IMR-90 (cell line): ENCODE results near the gene NBEA. TPM values are rescaled to one million over a fixed set of nuclear protein-coding genes. Genes with fewer than 3 reads are reported as not detected.

Experiments
- ATAC-seq: fragments of 200-7000 bp; cut with Tn5 transposase; 2 replicates; pipeline ENCODE4 v1.9.1; 2020; ENCODE audit warnings: low read depth, mild to moderate bottlenecking, moderate library complexity
- BruUV-seq: library from RNA; stranded (reverse); fragments of 400-500 nt; replicated peaks from 2 replicates; lab custom pipeline; 2021; lab: Mats Ljungman, UMichigan
- CTCF ChIA-PET: fragments of 300-600 bp; formaldehyde crosslinking; extraction: SDS; loops from one replicate; lab custom pipeline; 2021; ENCODE audit warnings: antibody characterized with exemption; lab: Yijun Ruan, JAX
- POLR2A ChIA-PET: fragments of 300-600 bp; sonication (Branson Sonifier 250); formaldehyde crosslinking; loops from one replicate; lab custom pipeline; 2022; ENCODE audit warnings: antibody characterized with exemption; ENCODE audit not compliant: unreplicated experiment; lab: Charles Lee
- DNase-seq: peaks from one replicate; pipeline ENCODE4 v3.0.0; 2013
- H2AFZ ChIP-seq: replicated peaks from 2 replicates; pipeline ENCODE3; 2013; ENCODE audit warnings: low read length, mild to moderate bottlenecking; ENCODE audit not compliant: poor library complexity
- H2AK5ac ChIP-seq: 2 replicates; pipeline ENCODE4 v1.6.1; 2013; ENCODE audit warnings: low read depth, low read length, inconsistent platforms
- H2AK9ac ChIP-seq: replicated peaks from 2 replicates; pipeline ENCODE3; 2013; ENCODE audit warnings: mild to moderate bottlenecking, low read depth, low read length, moderate library complexity; ENCODE audit not compliant: poor library complexity
- H2BK120ac ChIP-seq: 2 replicates; pipeline ENCODE4 v1.6.1; 2013; ENCODE audit warnings: low read depth, low read length, inconsistent platforms
- H2BK15ac ChIP-seq: 3 replicates; pipeline ENCODE4 v1.6.1; 2013; ENCODE audit warnings: low read depth, low read length, inconsistent platforms
- H2BK20ac ChIP-seq: 2 replicates; pipeline ENCODE4 v1.6.1; 2013; ENCODE audit warnings: low read depth, mild to moderate bottlenecking, inconsistent platforms, low read length, moderate library complexity
- H2BK5ac ChIP-seq: 2 replicates; pipeline ENCODE4 v1.6.1; 2013; ENCODE audit warnings: mild to moderate bottlenecking, low read depth, low read length, inconsistent platforms; ENCODE audit not compliant: poor library complexity, severe bottlenecking
- H3K14ac ChIP-seq: replicated peaks from 2 replicates; pipeline ENCODE4 v1.6.1; 2013; ENCODE audit warnings: low read depth, low read length, inconsistent platforms
- H3K18ac ChIP-seq: 2 replicates; pipeline ENCODE4 v1.6.1; 2013; ENCODE audit warnings: low read depth, low read length, control low read depth
- H3K23ac ChIP-seq: 2 replicates; pipeline ENCODE4 v1.6.1; 2013; ENCODE audit warnings: low read depth, low read length, inconsistent platforms
- H3K27ac ChIP-seq: 2 replicates; pipeline ENCODE4 v1.5.1; 2013; ENCODE audit warnings: mild to moderate bottlenecking, control low read depth, low read length; ENCODE audit not compliant: insufficient read depth
- H3K27me3 ChIP-seq: 2 replicates; pipeline ENCODE4 v1.6.1; 2013; ENCODE audit warnings: low read length; ENCODE audit not compliant: control insufficient read depth, insufficient read depth
- H3K36me3 ChIP-seq: 2 replicates; pipeline ENCODE4 v1.6.1; 2013; ENCODE audit warnings: low read length, mixed read lengths; ENCODE audit not compliant: control insufficient read depth, insufficient read depth
- H3K4ac ChIP-seq: 2 replicates; pipeline ENCODE4 v1.6.1; 2013; ENCODE audit warnings: low read depth, low read length, inconsistent platforms
- H3K4me1 ChIP-seq: 2 replicates; pipeline ENCODE4 v1.6.1; 2013; ENCODE audit warnings: low read length, mixed read lengths; ENCODE audit not compliant: control insufficient read depth, insufficient read depth
- H3K4me2 ChIP-seq: 2 replicates; pipeline ENCODE4 v1.6.1; 2013; ENCODE audit warnings: low read depth, mild to moderate bottlenecking, control low read depth, low read length, moderate library complexity
- H3K4me3 ChIP-seq: 2 replicates; pipeline ENCODE4 v1.5.1; 2013; ENCODE audit warnings: low read depth, mild to moderate bottlenecking, control low read depth, low read length, moderate library complexity; ENCODE audit not compliant: insufficient read depth
- H3K56ac ChIP-seq: 2 replicates; pipeline ENCODE4 v1.6.1; 2013; ENCODE audit warnings: low read length, inconsistent platforms; ENCODE audit not compliant: insufficient read depth; ENCODE audit errors: extremely low read depth
- H3K79me1 ChIP-seq, 2 experiments: 2 replicates each; pipeline ENCODE4 v1.6.1; 2013; ENCODE audit warnings: low read length in 2 of 2, inconsistent platforms in 1 of 2, low read depth in 1 of 2
- H3K9ac ChIP-seq: 2 replicates; pipeline ENCODE4 v1.6.1; 2013; ENCODE audit warnings: low read depth, low read length, control low read depth
- H3K9me1 ChIP-seq: 2 replicates; pipeline ENCODE4 v1.6.1; 2013; ENCODE audit warnings: low read length, inconsistent platforms; ENCODE audit not compliant: insufficient read depth
- H3K9me3 ChIP-seq: 2 replicates; pipeline ENCODE4 v1.6.1; 2013; ENCODE audit warnings: low read length; ENCODE audit not compliant: control insufficient read depth, insufficient read depth
- H4K20me1 ChIP-seq: 2 replicates; pipeline ENCODE4 v1.6.1; 2013; ENCODE audit warnings: low read length, inconsistent platforms; ENCODE audit not compliant: insufficient read depth
- H4K5ac ChIP-seq: 2 replicates; pipeline ENCODE4 v1.6.1; 2013; ENCODE audit warnings: mild to moderate bottlenecking, low read depth, low read length, control low read depth
- H4K8ac ChIP-seq, 2 experiments: 2 replicates each; pipeline ENCODE4 v1.6.1; 2013; ENCODE audit warnings: low read depth in 2 of 2, low read length in 2 of 2, control low read depth in 1 of 2, inconsistent platforms in 1 of 2
- H4K91ac ChIP-seq: 2 replicates; pipeline ENCODE4 v1.6.1; 2013; ENCODE audit warnings: low read depth, low read length, inconsistent platforms; ENCODE audit not compliant: insufficient read depth
- MAZ ChIP-seq: IDR thresholded peaks from 2 replicates; pipeline ENCODE4 v1.6.1; 2012; ENCODE audit warnings: low read depth, mild to moderate bottlenecking, low read length, improper control_type of control experiment, moderate library complexity, borderline replicate concordance
- RCOR1 ChIP-seq: IDR thresholded peaks from 2 replicates; pipeline ENCODE4 v1.6.1; 2012; ENCODE audit warnings: mild to moderate bottlenecking, low read length, improper control_type of control experiment; ENCODE audit not compliant: insufficient replicate concordance
- RFX5 ChIP-seq: IDR thresholded peaks from 2 replicates; pipeline ENCODE4 v1.8.0; 2012; ENCODE audit warnings: low read depth, mild to moderate bottlenecking, low read length, moderate library complexity
- dilution Hi-C: fragments of 300-500 bp; cut with HindIII; formaldehyde crosslinking; loops from one replicate; pipeline ENCODE4 v1.14.3; 2018; ENCODE audit warnings: low sequenced_read_pairs; ENCODE audit not compliant: unreplicated experiment
- in situ Hi-C: fragments of 300-500 bp; cut with MboI; formaldehyde crosslinking; loops from 3 replicates; pipeline ENCODE4 v1.14.3; 2019; ENCODE audit warnings: low sequenced_read_pairs, inconsistent platforms, mixed read lengths
- intact Hi-C: fragments of 100-400 bp; cut with micrococcal nuclease; formaldehyde crosslinking; loops from 2 replicates; pipeline ENCODE4 v1.10.0; 2022
- polyA plus RNA-seq, 3 experiments: library from polyadenylated mRNA; depleted of rRNA; stranded (reverse); fragments of >200 nt; gene quantifications; 2 replicates each; pipeline ENCODE4 v1.2.3, GENCODE V29; 2012; ENCODE audit warnings: low replicate concordance in 1 of 3
- total RNA-seq: library from RNA; depleted of rRNA; stranded (reverse); fragments of >200 nt; gene quantifications from 2 replicates; pipeline ENCODE4 v1.2.3, GENCODE V29; 2012

The NBEA gene
- total and polyA plus RNA-seq, 2 of the 4 experiments (the other 2 are of a cell fraction): 0.82 to 2.2 TPM

GRCh38 chr13:35131471-35131870, 189.4 kb downstream of the NBEA start:
- ChIA-PET CTCF (no interaction called here), POLR2A (no interaction called here)
- ATAC-seq: no peak
- Histone ChIP-seq H4K20me1 (no peaks in the 10 kb centered on the region), H2BK5ac (no peak overlapping the region), H3K23ac (no peak overlapping the region), H3K36me3 (no peaks in the 10 kb centered on the region), H3K27ac (no peak overlapping the region), H2AK9ac (no peak overlapping the region), H3K9ac (no peak overlapping the region), H2AFZ (no peak overlapping the region), H3K9me3 (no peaks in the 10 kb centered on the region), H2AK5ac (no peak overlapping the region), H3K9me1 (no peaks in the 10 kb centered on the region), H3K4me3 (no peak overlapping the region), H3K79me1 (no peaks in the 10 kb centered on the region), H3K56ac (no peak overlapping the region), H3K4ac (no peak overlapping the region), H4K91ac (no peak overlapping the region), H2BK15ac (no peak overlapping the region), H3K14ac (no peak overlapping the region), H2BK120ac (no peak overlapping the region), H3K18ac (no peak overlapping the region), H3K27me3 (no peaks in the 10 kb centered on the region), H2BK20ac (no peak overlapping the region), H3K4me1 (no peaks in the 10 kb centered on the region), H4K8ac (no peak overlapping the region), H3K4me2 (no peak overlapping the region), H4K5ac (no peak overlapping the region)
- dilution Hi-C loops (no loop called here), in situ Hi-C loops (no loop called here), intact Hi-C loops (no loop called here)
- no TSS peak for BruUV-seq
- no peak for DNase-seq
- TF ChIP-seq MAZ: no peak
- no peak for TF ChIP-seq RFX5
- no peak for TF ChIP-seq RCOR1
